Keratinocyte (primary cell): ENCODE measurements around the gene DDX39B. TPM values are rescaled to one million over a fixed set of nuclear protein-coding genes. Genes with fewer than 3 reads are reported as not detected.
A peak's percentile ranks its signal among the peaks of the same experiment; 100 is the strongest.

Experiments used
- DNase-seq: peaks from one replicate; pipeline ENCODE4 v3.0.0-alpha.2; 2011; ENCODE audit warnings: low read depth, missing footprints, low spot score
- FAIRE-seq: peaks from 2 replicates; lab custom pipeline; 2011; peaks lifted over from hg19 to GRCh38; lab: Jason Lieb, UNC
- H2AFZ ChIP-seq: 2 replicates; pipeline ENCODE4 v1.6.0; 2012; ENCODE audit warnings: low read length, control low read depth, inconsistent platforms; ENCODE audit not compliant: control insufficient read depth
- H3K27ac ChIP-seq: 2 replicates; pipeline ENCODE4 v1.5.1; 2011; ENCODE audit warnings: low read length; ENCODE audit not compliant: control insufficient read depth, insufficient read depth
- H3K27me3 ChIP-seq: 3 replicates; pipeline ENCODE4 v1.6.0; 2011; ENCODE audit warnings: low read length; ENCODE audit not compliant: control insufficient read depth, insufficient read depth; ENCODE audit errors: extremely low read depth
- H3K36me3 ChIP-seq, 2 experiments: 2 replicates in 1 of 2; 3 replicates in 1 of 2; pipeline ENCODE4 v1.5.1; 2011; ENCODE audit warnings: low read length in 2 of 2, mild to moderate bottlenecking in 1 of 2; ENCODE audit not compliant: control insufficient read depth in 2 of 2, insufficient read depth in 2 of 2; ENCODE audit errors: extremely low read depth in 1 of 2
- H3K4me1 ChIP-seq: 3 replicates; pipeline ENCODE4 v1.5.1; 2011; ENCODE audit warnings: low read length; ENCODE audit not compliant: control insufficient read depth, insufficient read depth; ENCODE audit errors: extremely low read depth
- H3K4me2 ChIP-seq: 3 replicates; pipeline ENCODE4 v1.6.0; 2011; ENCODE audit warnings: low read depth, low read length; ENCODE audit not compliant: control insufficient read depth, insufficient read depth; ENCODE audit errors: extremely low read depth
- H3K4me3 ChIP-seq, 3 experiments: fragments of 200-600 bp in 1 of 3; sonication (generic) in 1 of 3; 2 replicates in 2 of 3; 3 replicates in 1 of 3; pipeline ENCODE4 v1.5.1; 2011 to 2016; ENCODE audit warnings: low read length in 3 of 3, mild to moderate bottlenecking in 3 of 3, control low read depth in 2 of 3, inconsistent platforms in 1 of 3, low read depth in 1 of 3, mixed read lengths in 1 of 3, mixed run types in 1 of 3, moderate library complexity in 1 of 3; ENCODE audit not compliant: control insufficient read depth in 2 of 3, insufficient read depth in 2 of 3; ENCODE audit errors: extremely low read depth in 1 of 3
- H3K79me2 ChIP-seq: 2 replicates; pipeline ENCODE4 v1.6.0; 2012; ENCODE audit warnings: low read length; ENCODE audit not compliant: control insufficient read depth, insufficient read depth
- H3K9ac ChIP-seq: 3 replicates; pipeline ENCODE4 v1.6.0; 2011; ENCODE audit warnings: low read length; ENCODE audit not compliant: control insufficient read depth, insufficient read depth; ENCODE audit errors: extremely low read depth
- H3K9me1 ChIP-seq: 3 replicates; pipeline ENCODE4 v1.6.0; 2011; ENCODE audit warnings: low read length; ENCODE audit not compliant: control insufficient read depth, insufficient read depth; ENCODE audit errors: extremely low read depth
- H3K9me3 ChIP-seq: 2 replicates; pipeline ENCODE4 v1.5.1; 2012; ENCODE audit warnings: low read depth, low read length; ENCODE audit not compliant: control insufficient read depth
- H4K20me1 ChIP-seq: 3 replicates; pipeline ENCODE4 v1.6.0; 2011; ENCODE audit warnings: low read length; ENCODE audit not compliant: control insufficient read depth, insufficient read depth; ENCODE audit errors: extremely low read depth
- EZH2 ChIP-seq: IDR thresholded peaks from one replicate; pipeline ENCODE4 v1.6.1; 2012; ENCODE audit warnings: inconsistent platforms, mild to moderate bottlenecking, low read length, moderate library complexity
- dilution Hi-C: fragments of 300-500 bp; cut with MboI; formaldehyde crosslinking; loops from one replicate; pipeline ENCODE4 v1.7.0; 2020; ENCODE audit warnings: low sequenced_read_pairs; ENCODE audit not compliant: extremely low pct_ligation_motif_present
- polyA plus RNA-seq, 5 experiments: library from polyadenylated mRNA; depleted of rRNA in 3 of 5; stranded (reverse) in 3 of 5; stranded (forward) in 1 of 5; unstranded in 1 of 5; fragments of >200 nt; gene quantifications; 1 replicate in 1 of 5; 2 replicates in 3 of 5; 3 replicates in 1 of 5; pipeline versions ENCODE4 v1.2.1 to v1.2.3, GENCODE V29; 2011 to 2012; ENCODE audit warnings: missing spikeins in 2 of 5, low read depth in 1 of 5, low replicate concordance in 1 of 5
- TF ChIP-seq, protein P1 (sequence below), 3 experiments: IDR thresholded peaks in 1 of 3; conservative IDR thresholded peaks in 1 of 3; optimal IDR thresholded peaks in 1 of 3; 2 replicates in 2 of 3; 3 replicates in 1 of 3; pipeline versions ENCODE3 to v1.5.1; 2011; ENCODE audit warnings: low read length in 3 of 3, mild to moderate bottlenecking in 3 of 3, moderate library complexity in 2 of 3, control low read depth in 1 of 3, inconsistent platforms in 1 of 3; ENCODE audit not compliant: insufficient read depth in 2 of 3; ENCODE audit errors: extremely low read depth in 1 of 3

The DDX39B gene
- polyA plus RNA-seq, 1 donor (not counting 4 experiments of a cell fraction or from before 2014, with no cell fraction given): 314 TPM

DNA sequence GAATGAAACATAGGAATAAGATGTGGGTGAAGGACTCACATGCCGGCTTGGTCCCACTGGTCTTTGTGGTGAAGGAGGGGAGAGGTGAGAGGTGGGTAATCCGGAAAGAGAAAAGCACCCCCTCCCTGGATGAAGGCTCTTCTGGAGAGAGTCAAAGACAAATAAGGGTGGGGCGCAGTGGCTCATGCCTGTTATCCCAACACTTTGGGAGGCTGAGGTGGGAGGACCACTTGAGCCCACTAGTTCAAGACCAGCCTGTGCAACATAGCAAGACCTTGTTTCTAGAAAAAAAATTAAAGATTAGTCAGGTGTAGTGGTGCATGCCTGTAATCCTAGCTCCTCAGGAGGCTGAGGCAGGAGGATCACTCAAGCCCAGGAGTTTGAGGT is 37.3 kb upstream of the DDX39B start:
- H3K4me3 ChIP-seq: no peak overlapping the region
- H4K20me1 ChIP-seq: no peaks in the 10 kb centered on the region
- H3K27me3 ChIP-seq: no peaks in the 10 kb centered on the region
- H3K4me1 ChIP-seq: peaks cover 23% of the 10 kb centered on the region
- no peak overlapping the region for H3K4me2 ChIP-seq
- no peak for TF ChIP-seq EZH2
- TF ChIP-seq, protein P1, sequence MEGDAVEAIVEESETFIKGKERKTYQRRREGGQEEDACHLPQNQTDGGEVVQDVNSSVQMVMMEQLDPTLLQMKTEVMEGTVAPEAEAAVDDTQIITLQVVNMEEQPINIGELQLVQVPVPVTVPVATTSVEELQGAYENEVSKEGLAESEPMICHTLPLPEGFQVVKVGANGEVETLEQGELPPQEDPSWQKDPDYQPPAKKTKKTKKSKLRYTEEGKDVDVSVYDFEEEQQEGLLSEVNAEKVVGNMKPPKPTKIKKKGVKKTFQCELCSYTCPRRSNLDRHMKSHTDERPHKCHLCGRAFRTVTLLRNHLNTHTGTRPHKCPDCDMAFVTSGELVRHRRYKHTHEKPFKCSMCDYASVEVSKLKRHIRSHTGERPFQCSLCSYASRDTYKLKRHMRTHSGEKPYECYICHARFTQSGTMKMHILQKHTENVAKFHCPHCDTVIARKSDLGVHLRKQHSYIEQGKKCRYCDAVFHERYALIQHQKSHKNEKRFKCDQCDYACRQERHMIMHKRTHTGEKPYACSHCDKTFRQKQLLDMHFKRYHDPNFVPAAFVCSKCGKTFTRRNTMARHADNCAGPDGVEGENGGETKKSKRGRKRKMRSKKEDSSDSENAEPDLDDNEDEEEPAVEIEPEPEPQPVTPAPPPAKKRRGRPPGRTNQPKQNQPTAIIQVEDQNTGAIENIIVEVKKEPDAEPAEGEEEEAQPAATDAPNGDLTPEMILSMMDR (optimal IDR thresholded peaks at IDR 0.05 in 1 of 3, IDR thresholded peaks at IDR 0.05 in 1 of 3, conservative IDR thresholded peaks at IDR 0.05 in 1 of 3; ENCODE audit: extremely low read depth in 1 of 3, insufficient read depth in 2 of 3, low read length in 3 of 3): no peak
- no peaks in the 10 kb centered on the region for H3K9me3 ChIP-seq
- H3K9ac ChIP-seq: peak overlapping the region; percentile 5
- peak overlapping the region; percentile 37 for H3K27ac ChIP-seq
- H3K36me3 ChIP-seq: no peaks in the 10 kb centered on the region
- DNase-seq: no peak
- no peak overlapping the region for H2AFZ ChIP-seq
- no peak for FAIRE-seq
- H3K79me2 ChIP-seq: no peaks in the 10 kb centered on the region
- dilution Hi-C loops: no loop called here
- no peaks in the 10 kb centered on the region for H3K9me1 ChIP-seq

GRCh38 chr6:31578184-31579118 is 36.6 kb upstream of the DDX39B start:
- H3K9ac ChIP-seq: peak overlapping the region; percentile 26
- peak overlapping the region; percentile 70 for H3K27ac ChIP-seq
- no peaks in the 10 kb centered on the region for H3K36me3 ChIP-seq
- H3K9me1 ChIP-seq: no peaks in the 10 kb centered on the region
- FAIRE-seq (no peak), DNase-seq (no peak)
- no peaks in the 10 kb centered on the region for H3K9me3 ChIP-seq
- H3K4me3 ChIP-seq: no peak overlapping the region
- dilution Hi-C loops: no loop called here
- H4K20me1 ChIP-seq: no peaks in the 10 kb centered on the region
- no peaks in the 10 kb centered on the region for H3K27me3 ChIP-seq
- TF ChIP-seq EZH2: no peak
- TF ChIP-seq, protein P1 (optimal IDR thresholded peaks at IDR 0.05 in 1 of 3, IDR thresholded peaks at IDR 0.05 in 1 of 3, conservative IDR thresholded peaks at IDR 0.05 in 1 of 3; ENCODE audit: extremely low read depth in 1 of 3, insufficient read depth in 2 of 3, low read length in 3 of 3): no peak
- no peak overlapping the region for H2AFZ ChIP-seq
- peak overlapping the region; percentile 24 for H3K4me2 ChIP-seq
- H3K4me1 ChIP-seq: peaks cover 23% of the 10 kb centered on the region
- H3K79me2 ChIP-seq: no peaks in the 10 kb centered on the region
